Kidney capillary endothelial cell (primary cell): ENCODE results near the gene GNPTG.

ENCODE experiments used
- DNase-seq: peaks from one replicate; pipeline ENCODE4 v3.0.0-alpha.2; 2018; ENCODE audit warnings: low spot score

Gene GNPTG

DNA sequence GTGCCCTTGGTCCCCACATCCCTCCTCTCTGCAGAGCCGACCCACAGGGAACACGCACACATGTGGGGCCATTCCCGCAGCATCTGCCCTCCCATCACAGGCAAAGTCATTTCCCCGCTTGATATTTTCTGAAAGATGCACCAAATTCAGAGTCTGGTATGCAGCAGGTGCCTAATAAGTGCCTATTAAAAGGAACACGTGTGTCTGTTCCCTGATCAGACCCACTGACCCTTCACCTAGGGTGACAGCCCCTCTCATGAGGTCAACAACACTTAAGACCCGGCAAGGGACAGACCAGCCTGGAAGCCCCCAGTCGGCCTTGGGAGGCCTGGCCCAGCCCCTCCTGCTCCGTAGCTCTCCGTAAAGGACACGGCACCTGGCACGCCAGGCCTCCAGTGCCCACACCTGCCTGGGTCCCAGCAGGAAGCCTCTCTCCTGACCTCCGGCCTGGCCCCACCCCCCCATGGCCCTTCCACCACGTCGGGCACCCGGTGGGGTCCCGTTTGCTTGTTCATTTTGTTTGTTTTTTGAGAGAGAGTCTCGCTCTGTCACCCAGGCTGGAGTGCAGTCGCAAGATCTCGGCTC is 42.7 kb downstream of the GNPTG start:
- DNase-seq = no peak

- DNase-seq = no peak
Measured at GRCh38 chr16:1395444-1396031, 43.8 kb downstream of the GNPTG start.

GRCh38 chr16:1397779-1398178 is 46.0 kb downstream of the GNPTG start:
- no peak for DNase-seq

GRCh38 chr16:1398351-1398750 is 46.6 kb downstream of the GNPTG start:
- no peak for DNase-seq

GRCh38 chr16:1398826-1399581 is 47.3 kb downstream of the GNPTG start:
- no peak for DNase-seq

- no peak for DNase-seq
Measured at GRCh38 chr16:1401061-1401757, 49.5 kb downstream of the GNPTG start.

DNA sequence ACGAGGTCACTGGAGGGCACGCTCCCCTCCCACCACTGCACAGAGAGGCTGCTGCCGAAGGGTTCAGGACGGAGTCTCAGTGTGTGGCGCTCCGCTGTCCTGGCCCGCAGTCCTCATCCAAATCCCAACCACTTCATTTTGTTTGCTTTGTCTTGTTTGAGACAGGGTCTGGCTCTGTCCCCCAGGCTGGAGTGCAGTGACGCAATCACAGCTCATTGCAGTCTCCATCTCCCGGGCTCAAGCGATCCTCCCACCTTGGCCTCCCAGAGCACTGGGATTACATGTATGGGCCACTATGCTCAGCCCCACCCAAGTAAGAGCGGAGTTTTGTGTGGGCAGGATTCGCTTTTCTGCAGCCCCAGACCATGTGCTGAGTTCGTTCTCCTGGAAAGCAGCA is 50.0 kb downstream of the GNPTG start:
- no peak for DNase-seq

- DNase-seq = no peak
Measured at GRCh38 chr16:1403036-1403435, 51.3 kb downstream of the GNPTG start.

- no peak for DNase-seq
Measured at GRCh38 chr16:1403733-1404132, 52.0 kb downstream of the GNPTG start.

DNA sequence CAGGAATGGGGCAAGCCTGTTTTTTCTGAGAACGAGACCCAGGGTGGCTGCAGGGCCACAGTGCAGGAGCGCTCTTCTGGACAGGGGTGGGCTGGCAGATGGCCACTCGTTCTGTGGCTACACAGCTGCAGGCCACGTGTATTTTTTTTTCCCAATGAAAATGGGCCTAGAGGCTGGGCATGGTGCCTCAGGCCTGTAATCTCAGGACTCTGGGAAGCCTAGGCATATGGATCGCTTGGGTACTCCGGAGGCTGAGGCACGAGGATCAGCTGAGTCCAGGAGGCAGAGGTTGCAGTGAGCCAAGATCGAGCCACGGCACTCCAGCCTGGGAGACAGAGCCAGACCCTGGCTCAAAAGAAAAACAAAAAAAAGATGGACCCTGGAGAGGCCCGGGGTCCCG is 56.0 kb downstream of the GNPTG start:
- DNase-seq = no peak

- DNase-seq = peak; percentile 66
Measured at GRCh38 chr16:1408171-1408837, 56.6 kb downstream of the GNPTG start.

DNA sequence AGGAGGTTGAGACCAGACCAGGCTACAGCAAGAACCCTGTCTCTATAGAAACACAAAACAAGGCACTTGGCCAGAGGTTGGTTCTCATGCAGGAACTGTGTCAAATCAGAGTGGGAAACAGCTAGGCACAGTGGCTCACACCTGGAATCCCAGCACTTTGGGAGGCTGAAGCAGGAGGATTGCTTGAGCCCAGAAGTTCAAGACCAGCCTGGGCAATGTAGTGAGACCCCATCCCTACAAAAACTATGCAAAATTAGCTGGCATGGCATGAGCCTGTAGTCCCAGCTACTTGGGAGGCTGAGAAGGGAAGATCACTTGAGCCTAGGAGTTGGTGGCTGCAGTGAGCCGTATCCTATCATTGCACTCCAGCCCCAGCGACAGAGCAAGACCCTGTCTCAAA is 61.1 kb downstream of the GNPTG start:
- DNase-seq = no peak
